OCI-LY7 (cell line): ENCODE measurements around the gene MAPK4.

ENCODE experiments used
- EZH2phosphoT487 ChIP-seq: fragments of 200-600 bp; sonication (generic); IDR thresholded peaks from 2 replicates; pipeline ENCODE4 v1.6.1; 2018; ENCODE audit warnings: low read depth, borderline replicate concordance, mild to moderate bottlenecking, mixed run types, antibody characterized with exemption, low read length, moderate library complexity, mixed read lengths
- TF ChIP-seq, protein P1 (sequence below): fragments of 200-600 bp; sonication (generic); conservative IDR thresholded peaks from 2 replicates; pipeline ENCODE4 v1.5.1; 2014; ENCODE audit warnings: mild to moderate bottlenecking, antibody characterized with exemption, low read length, moderate library complexity, mixed read lengths

DNA sequence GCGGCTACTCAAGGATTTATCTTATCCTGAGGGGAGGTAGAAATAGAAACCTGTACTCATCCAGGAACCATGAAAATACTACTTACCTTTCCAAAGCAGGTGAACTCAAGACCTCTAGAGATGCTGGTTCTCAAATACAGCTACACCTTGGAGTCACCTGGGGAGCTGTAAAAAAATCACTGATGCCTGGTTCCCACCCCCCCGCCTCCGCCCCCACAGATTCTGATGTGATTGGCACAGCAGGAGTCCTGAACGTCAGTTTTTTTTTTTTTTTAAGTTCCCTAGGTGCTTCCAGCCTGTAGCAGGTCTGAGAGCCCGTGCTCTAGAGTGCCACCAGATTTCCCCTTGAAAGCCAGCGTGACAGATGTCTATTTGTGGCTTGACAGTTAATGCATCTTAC is 146.3 kb downstream of the MAPK4 start:
- no peak for TF ChIP-seq EZH2phosphoT487
- TF ChIP-seq, protein P1, sequence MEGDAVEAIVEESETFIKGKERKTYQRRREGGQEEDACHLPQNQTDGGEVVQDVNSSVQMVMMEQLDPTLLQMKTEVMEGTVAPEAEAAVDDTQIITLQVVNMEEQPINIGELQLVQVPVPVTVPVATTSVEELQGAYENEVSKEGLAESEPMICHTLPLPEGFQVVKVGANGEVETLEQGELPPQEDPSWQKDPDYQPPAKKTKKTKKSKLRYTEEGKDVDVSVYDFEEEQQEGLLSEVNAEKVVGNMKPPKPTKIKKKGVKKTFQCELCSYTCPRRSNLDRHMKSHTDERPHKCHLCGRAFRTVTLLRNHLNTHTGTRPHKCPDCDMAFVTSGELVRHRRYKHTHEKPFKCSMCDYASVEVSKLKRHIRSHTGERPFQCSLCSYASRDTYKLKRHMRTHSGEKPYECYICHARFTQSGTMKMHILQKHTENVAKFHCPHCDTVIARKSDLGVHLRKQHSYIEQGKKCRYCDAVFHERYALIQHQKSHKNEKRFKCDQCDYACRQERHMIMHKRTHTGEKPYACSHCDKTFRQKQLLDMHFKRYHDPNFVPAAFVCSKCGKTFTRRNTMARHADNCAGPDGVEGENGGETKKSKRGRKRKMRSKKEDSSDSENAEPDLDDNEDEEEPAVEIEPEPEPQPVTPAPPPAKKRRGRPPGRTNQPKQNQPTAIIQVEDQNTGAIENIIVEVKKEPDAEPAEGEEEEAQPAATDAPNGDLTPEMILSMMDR = no peak
